ENCODE measurements around the gene ADARB2.

Gene ADARB2

DNA sequence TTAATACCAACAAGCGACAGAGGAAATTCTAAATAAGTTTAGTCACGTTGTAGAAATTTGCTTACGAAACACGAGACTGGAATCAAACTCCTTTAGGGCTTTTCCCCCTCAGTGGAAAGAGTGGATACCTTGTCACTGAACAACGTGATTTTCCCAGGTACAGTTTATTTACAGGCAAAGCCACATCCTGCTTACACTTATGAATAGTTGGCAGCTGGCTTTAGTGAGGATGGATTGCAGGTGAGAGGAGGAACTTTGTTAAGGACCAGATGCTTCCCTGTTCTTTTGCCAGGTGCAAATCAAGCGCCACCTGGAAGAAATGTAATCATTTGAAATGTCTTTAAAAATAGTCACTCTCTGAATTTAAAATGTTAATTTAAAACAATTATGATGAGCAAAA is 282.4 kb downstream of the ADARB2 start:
- DNase-seq (ENCODE audit: low read depth, low spot score) = no peak
- H3K4me3 ChIP-seq (ENCODE audit: low read depth, low read length) = no peak overlapping the region
- POLR2A ChIA-PET = no interaction called here
- TF ChIP-seq, protein P1, sequence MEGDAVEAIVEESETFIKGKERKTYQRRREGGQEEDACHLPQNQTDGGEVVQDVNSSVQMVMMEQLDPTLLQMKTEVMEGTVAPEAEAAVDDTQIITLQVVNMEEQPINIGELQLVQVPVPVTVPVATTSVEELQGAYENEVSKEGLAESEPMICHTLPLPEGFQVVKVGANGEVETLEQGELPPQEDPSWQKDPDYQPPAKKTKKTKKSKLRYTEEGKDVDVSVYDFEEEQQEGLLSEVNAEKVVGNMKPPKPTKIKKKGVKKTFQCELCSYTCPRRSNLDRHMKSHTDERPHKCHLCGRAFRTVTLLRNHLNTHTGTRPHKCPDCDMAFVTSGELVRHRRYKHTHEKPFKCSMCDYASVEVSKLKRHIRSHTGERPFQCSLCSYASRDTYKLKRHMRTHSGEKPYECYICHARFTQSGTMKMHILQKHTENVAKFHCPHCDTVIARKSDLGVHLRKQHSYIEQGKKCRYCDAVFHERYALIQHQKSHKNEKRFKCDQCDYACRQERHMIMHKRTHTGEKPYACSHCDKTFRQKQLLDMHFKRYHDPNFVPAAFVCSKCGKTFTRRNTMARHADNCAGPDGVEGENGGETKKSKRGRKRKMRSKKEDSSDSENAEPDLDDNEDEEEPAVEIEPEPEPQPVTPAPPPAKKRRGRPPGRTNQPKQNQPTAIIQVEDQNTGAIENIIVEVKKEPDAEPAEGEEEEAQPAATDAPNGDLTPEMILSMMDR (IDR thresholded peaks at IDR 0.05; ENCODE audit: insufficient read depth, low read length, missing control alignments) = no peak
- CTCF ChIA-PET = no interaction called here

DNA sequence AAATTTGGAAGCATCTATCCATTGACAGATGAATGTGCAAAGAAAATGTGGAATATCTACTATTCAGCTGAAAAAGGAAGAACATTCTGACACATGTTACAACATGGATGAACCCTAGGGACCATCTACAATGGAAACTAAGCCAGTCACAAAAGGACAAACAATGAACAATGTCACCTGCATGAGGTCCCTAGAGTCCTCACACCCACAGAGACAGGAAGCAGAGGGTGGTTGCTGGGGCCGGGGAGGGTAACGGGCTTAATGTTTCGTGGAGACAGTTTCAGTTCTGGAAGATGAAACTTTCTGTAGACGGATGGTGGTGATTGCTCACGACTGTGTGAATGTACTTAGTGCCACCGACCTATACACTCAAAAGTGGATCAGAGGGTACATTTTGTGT is 282.9 kb downstream of the ADARB2 start:
- DNase-seq (ENCODE audit: low read depth, low spot score) = no peak
- TF ChIP-seq, protein P1 (IDR thresholded peaks at IDR 0.05; ENCODE audit: insufficient read depth, low read length, missing control alignments) = no peak
- ChIA-PET CTCF (no interaction called here), POLR2A (no interaction called here)
- no peak overlapping the region for H3K4me3 ChIP-seq (ENCODE audit: low read depth, low read length)

DNA sequence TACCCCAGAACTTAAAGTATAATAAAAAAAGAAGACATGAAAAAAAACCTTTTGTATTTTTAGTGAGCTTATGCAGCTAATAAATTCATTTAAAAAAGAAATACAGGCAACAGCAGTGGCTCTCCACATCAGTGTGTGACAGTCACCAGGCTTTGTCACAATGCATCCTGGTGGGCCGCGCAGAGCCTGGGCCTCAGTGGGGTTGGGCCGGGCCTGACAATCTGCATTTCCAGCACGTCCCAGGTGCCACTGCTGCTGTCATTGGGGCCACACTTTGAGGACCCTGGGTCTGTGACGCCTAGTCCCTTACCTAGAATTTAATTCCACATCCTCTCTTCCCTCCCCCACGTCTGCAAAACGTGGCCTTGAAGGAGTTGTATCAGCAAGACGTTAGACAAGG is 284.5 kb downstream of the ADARB2 start:
- ChIA-PET POLR2A (no interaction called here), CTCF (no interaction called here)
- TF ChIP-seq, protein P1 (IDR thresholded peaks at IDR 0.05; ENCODE audit: insufficient read depth, low read length, missing control alignments) = no peak
- H3K4me3 ChIP-seq (ENCODE audit: low read depth, low read length) = no peak overlapping the region
- DNase-seq (ENCODE audit: low read depth, low spot score) = no peak

DNA sequence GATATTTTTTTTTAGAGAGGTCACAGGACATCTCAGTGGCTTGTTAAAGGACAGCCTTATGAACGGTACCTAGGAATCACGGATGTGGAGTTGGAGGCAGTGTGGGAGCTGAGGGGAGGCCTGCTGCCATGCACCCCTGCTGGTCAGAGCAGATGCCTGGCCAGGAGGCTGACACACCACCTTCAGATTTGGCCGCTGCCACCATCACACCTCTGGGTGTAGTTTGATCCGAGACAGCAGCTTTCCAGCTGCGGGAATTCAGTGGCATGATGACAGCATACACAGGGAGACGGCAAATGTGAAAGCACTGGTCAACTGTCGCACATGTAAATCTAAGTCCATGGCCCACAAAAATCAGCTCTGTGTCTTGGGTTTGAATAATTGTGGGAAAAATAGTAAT is 285.4 kb downstream of the ADARB2 start:
- DNase-seq (ENCODE audit: low read depth, low spot score) = no peak
- H3K4me3 ChIP-seq (ENCODE audit: low read depth, low read length) = no peak overlapping the region
- ChIA-PET CTCF (no interaction called here), POLR2A (no interaction called here)
- TF ChIP-seq, protein P1 (IDR thresholded peaks at IDR 0.05; ENCODE audit: insufficient read depth, low read length, missing control alignments) = no peak

DNA sequence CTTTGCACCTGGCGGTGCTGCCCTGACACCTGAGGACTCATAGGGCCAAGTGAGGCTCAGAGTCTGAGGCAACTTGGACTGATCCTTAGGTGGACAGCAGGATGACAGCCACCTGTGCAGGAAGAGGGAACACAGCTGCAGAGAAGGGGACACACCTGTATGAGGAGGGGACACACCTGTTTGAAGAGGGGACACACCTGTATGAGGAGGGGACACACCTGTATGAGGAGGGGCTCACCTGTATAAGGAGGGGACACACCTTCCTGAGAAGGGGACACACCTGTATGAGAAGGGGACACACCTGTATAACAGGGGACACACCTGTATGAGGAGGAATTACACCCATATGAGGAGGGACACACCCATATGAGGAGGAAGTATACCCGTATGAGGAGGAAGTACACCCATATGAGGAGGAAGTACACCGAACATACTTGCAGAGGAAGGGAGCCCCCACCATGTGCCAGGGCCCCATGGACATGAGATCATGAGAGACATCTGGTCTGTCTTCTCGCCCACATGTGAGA is 285.9 kb downstream of the ADARB2 start:
- TF ChIP-seq, protein P1 (IDR thresholded peaks at IDR 0.05; ENCODE audit: insufficient read depth, low read length, missing control alignments) = no peak
- no peak overlapping the region for H3K4me3 ChIP-seq (ENCODE audit: low read depth, low read length)
- POLR2A ChIA-PET = no interaction called here
- DNase-seq (ENCODE audit: low read depth, low spot score) = no peak
- CTCF ChIA-PET = no interaction called here

DNA sequence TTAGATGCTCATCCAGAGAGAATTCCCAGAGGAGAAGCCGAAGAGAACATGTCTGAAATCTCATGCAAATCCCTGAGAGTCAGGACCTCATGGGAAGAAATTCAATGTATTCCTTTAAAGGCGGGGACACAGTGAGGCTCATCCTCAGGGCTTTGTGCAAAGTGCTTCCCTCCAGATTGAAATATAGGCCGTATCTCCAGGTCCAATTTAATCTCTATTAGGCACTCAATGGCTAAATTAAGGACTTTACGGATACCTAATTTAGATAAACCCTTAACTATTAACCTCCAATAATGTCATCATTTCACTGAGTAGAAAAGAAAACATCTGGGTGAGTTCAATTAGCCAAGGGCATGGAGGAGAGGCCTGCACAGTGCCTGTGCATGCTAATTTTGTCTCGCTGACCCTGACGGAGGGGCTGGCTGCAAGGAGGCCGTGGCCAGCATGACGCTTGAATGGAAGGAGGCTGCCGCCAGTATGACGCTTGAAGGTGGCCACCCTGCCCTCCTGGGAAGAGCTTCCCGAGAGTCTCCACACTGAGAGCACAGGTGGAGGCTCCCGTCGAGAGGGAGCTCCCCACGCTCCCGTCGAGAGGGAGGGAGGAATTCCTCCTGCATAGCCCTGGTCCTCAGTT is 287.6 kb downstream of the ADARB2 start:
- CTCF ChIA-PET = no interaction called here
- POLR2A ChIA-PET = no interaction called here
- no peak for DNase-seq (ENCODE audit: low read depth, low spot score)
- TF ChIP-seq, protein P1 (IDR thresholded peaks at IDR 0.05; ENCODE audit: insufficient read depth, low read length, missing control alignments) = no peak
- no peak overlapping the region for H3K4me3 ChIP-seq (ENCODE audit: low read depth, low read length)

All from AG04449 (cell line).